ENCODE measurements around the gene MBD3L4. TPM values are rescaled to one million over a fixed set of nuclear protein-coding genes. Genes with fewer than 3 reads are reported as not detected.
"Not testable (repeated sequence)": the region's sequence is repeated elsewhere in the genome, so short reads cannot be mapped to it uniquely, and the experiment has no call there.

Gene MBD3L4
- total RNA-seq, 2 experiments from 2014 or later = not detected

GRCh38 chr19:7068599-7068998 lies 28.6 kb upstream of the MBD3L4 start:
- ChIA-PET POLR2A (interaction anchor here (1.0 to 3.7 kb wide), 5 partner anchors 13 to 427 kb away, joined by 3 to 14 read pairs (median 3); no protein-coding TSS in a partner anchor), CTCF (interaction anchor here (0.7 to 1.6 kb wide), 3 partner anchors 23 to 34 kb away, joined by 3 to 4 read pairs (median 4); no protein-coding TSS in a partner anchor)
- peaks cover 25% of the 10 kb centered on the region for H3K36me3 Mint-ChIP-seq (ENCODE audit: low read depth)
- DNase-seq = no peak
- H3K4me1 Mint-ChIP-seq (ENCODE audit: low read depth) = peaks cover 16% of the 10 kb centered on the region
- peak overlapping the region; percentile 89 for H3K4me3 Mint-ChIP-seq
- TF ChIP-seq CTCF (IDR thresholded peaks at IDR 0.05) = no peak
- intact Hi-C loops (cut with micrococcal nuclease) = no loop called here
- H3K27ac Mint-ChIP-seq = peak overlapping the region; percentile 77
- ATAC-seq = no peak
- H3K27me3 Mint-ChIP-seq = no peaks in the 10 kb centered on the region
- H3K9me3 Mint-ChIP-seq = no peaks in the 10 kb centered on the region

- Mint-ChIP-seq H3K27ac (no peak overlapping the region), H3K9me3 (no peaks in the 10 kb centered on the region), H3K4me1 (ENCODE audit: low read depth) (peaks cover 16% of the 10 kb centered on the region), H3K4me3 (no peak overlapping the region), H3K36me3 (ENCODE audit: low read depth) (peaks cover 20% of the 10 kb centered on the region), H3K27me3 (no peaks in the 10 kb centered on the region)
- intact Hi-C loops (cut with micrococcal nuclease) = no loop called here
- CTCF ChIA-PET = interaction anchor here (0.7 to 1.4 kb wide), 2 partner anchors 32 to 99 kb away, joined by 4 to 5 read pairs; no protein-coding TSS in a partner anchor
- DNase-seq = no peak
- ATAC-seq = no peak
- POLR2A ChIA-PET = interaction anchor here (0.5 to 3.7 kb wide), 2 partner anchors 14 to 585 kb away, joined by 5 to 14 read pairs; no protein-coding TSS in a partner anchor
- no peak for TF ChIP-seq CTCF (IDR thresholded peaks at IDR 0.05)
These were observed 27.7 kb upstream of the MBD3L4 start for GRCh38 chr19:7067716-7068115.

GRCh38 chr19:7067122-7067521 lies 27.1 kb upstream of the MBD3L4 start:
- H3K4me3 Mint-ChIP-seq; POLR2A ChIA-PET; CTCF ChIA-PET; H3K27ac Mint-ChIP-seq; intact Hi-C loops (cut with micrococcal nuclease); ATAC-seq; H3K27me3 Mint-ChIP-seq; H3K9me3 Mint-ChIP-seq: not testable (repeated sequence)
- H3K36me3 Mint-ChIP-seq (ENCODE audit: low read depth) = peaks cover 15% of the 10 kb centered on the region
- H3K4me1 Mint-ChIP-seq (ENCODE audit: low read depth) = peaks cover 11% of the 10 kb centered on the region
- peak; percentile 40 for DNase-seq

- Mint-ChIP-seq H3K27ac (no peak overlapping the region), H3K4me3 (no peak overlapping the region), H3K36me3 (ENCODE audit: low read depth) (no peaks in the 10 kb centered on the region), H3K27me3 (no peaks in the 10 kb centered on the region), H3K9me3 (no peaks in the 10 kb centered on the region), H3K4me1 (ENCODE audit: low read depth) (peaks cover under 1% of the 10 kb centered on the region)
- intact Hi-C loops (cut with micrococcal nuclease) = no loop called here
- DNase-seq (peak; percentile 32), ATAC-seq (peak; percentile 44)
- no peak for TF ChIP-seq CTCF (IDR thresholded peaks at IDR 0.05)
- ChIA-PET POLR2A (interaction anchor here (0.6 kb wide), 1 partner anchor 408 kb away, joined by 3 read pairs; no protein-coding TSS in a partner anchor), CTCF (interaction anchor here (0.8 kb wide), 1 partner anchor 275 kb away, joined by 3 read pairs; no protein-coding TSS in a partner anchor)
These were observed 23.9 kb upstream of the MBD3L4 start for GRCh38 chr19:7063764-7064418.

GRCh38 chr19:7063339-7063738 lies 23.4 kb upstream of the MBD3L4 start:
- DNase-seq (peak; percentile 25), ATAC-seq (peak; percentile 52)
- no peak for TF ChIP-seq CTCF (IDR thresholded peaks at IDR 0.05)
- CTCF ChIA-PET = interaction anchor here (0.8 kb wide), 1 partner anchor 275 kb away, joined by 3 read pairs; no protein-coding TSS in a partner anchor
- intact Hi-C loops (cut with micrococcal nuclease) = no loop called here
- Mint-ChIP-seq H3K4me1 (ENCODE audit: low read depth) (no peaks in the 10 kb centered on the region), H3K27ac (no peak overlapping the region), H3K27me3 (no peaks in the 10 kb centered on the region), H3K9me3 (no peaks in the 10 kb centered on the region), H3K4me3 (no peak overlapping the region), H3K36me3 (ENCODE audit: low read depth) (no peaks in the 10 kb centered on the region)
- POLR2A ChIA-PET = no interaction called here

- H3K4me3 Mint-ChIP-seq; H3K27me3 Mint-ChIP-seq; H3K4me1 Mint-ChIP-seq (ENCODE audit: low read depth); H3K36me3 Mint-ChIP-seq (ENCODE audit: low read depth); H3K9me3 Mint-ChIP-seq; intact Hi-C loops (cut with micrococcal nuclease); H3K27ac Mint-ChIP-seq; CTCF ChIA-PET; DNase-seq; ATAC-seq; POLR2A ChIA-PET: not testable (repeated sequence)
These were observed 20.0 kb upstream of the MBD3L4 start for GRCh38 chr19:7059977-7060376.

- H3K27me3 Mint-ChIP-seq; POLR2A ChIA-PET; intact Hi-C loops (cut with micrococcal nuclease); DNase-seq; H3K9me3 Mint-ChIP-seq; H3K27ac Mint-ChIP-seq; CTCF ChIA-PET; ATAC-seq; H3K4me1 Mint-ChIP-seq (ENCODE audit: low read depth); H3K36me3 Mint-ChIP-seq (ENCODE audit: low read depth); H3K4me3 Mint-ChIP-seq: not testable (repeated sequence)
These were observed 18.6 kb upstream of the MBD3L4 start, which contains the start of gene MBD3L3 for GRCh38 chr19:7058576-7058975. Gene MBD3L3 (minus strand): TSS chr19:7058676. CDS start chr19:7058605, 71 bp downstream.

GRCh38 chr19:7056371-7056770 lies 16.4 kb upstream of the MBD3L4 start:
- CTCF ChIA-PET; H3K27ac Mint-ChIP-seq; H3K9me3 Mint-ChIP-seq; H3K27me3 Mint-ChIP-seq; H3K4me1 Mint-ChIP-seq (ENCODE audit: low read depth); ATAC-seq; H3K36me3 Mint-ChIP-seq (ENCODE audit: low read depth); H3K4me3 Mint-ChIP-seq; DNase-seq; POLR2A ChIA-PET; intact Hi-C loops (cut with micrococcal nuclease): not testable (repeated sequence)

Data from activated CD8-positive, alpha-beta T cell treated with anti-CD3 and anti-CD28 coated beads for 36 hours (primary cell).